ENCODE measurements around the gene NT5C2. TPM values are rescaled to one million over a fixed set of nuclear protein-coding genes. Genes with fewer than 3 reads are reported as not detected.

The NT5C2 gene
- total RNA-seq, 1 experiment from 2014 or later: 35.5 TPM

GRCh38 chr10:103111918-103112877 is 80.9 kb downstream of the NT5C2 start:
- DNase-seq (ENCODE audit: low read depth, low spot score): no peak
- in situ Hi-C loops (cut with HindIII; ENCODE audit: low pct_unique_long_range_greater_than_20kb, low sequenced_read_pairs): no loop called here

DNA sequence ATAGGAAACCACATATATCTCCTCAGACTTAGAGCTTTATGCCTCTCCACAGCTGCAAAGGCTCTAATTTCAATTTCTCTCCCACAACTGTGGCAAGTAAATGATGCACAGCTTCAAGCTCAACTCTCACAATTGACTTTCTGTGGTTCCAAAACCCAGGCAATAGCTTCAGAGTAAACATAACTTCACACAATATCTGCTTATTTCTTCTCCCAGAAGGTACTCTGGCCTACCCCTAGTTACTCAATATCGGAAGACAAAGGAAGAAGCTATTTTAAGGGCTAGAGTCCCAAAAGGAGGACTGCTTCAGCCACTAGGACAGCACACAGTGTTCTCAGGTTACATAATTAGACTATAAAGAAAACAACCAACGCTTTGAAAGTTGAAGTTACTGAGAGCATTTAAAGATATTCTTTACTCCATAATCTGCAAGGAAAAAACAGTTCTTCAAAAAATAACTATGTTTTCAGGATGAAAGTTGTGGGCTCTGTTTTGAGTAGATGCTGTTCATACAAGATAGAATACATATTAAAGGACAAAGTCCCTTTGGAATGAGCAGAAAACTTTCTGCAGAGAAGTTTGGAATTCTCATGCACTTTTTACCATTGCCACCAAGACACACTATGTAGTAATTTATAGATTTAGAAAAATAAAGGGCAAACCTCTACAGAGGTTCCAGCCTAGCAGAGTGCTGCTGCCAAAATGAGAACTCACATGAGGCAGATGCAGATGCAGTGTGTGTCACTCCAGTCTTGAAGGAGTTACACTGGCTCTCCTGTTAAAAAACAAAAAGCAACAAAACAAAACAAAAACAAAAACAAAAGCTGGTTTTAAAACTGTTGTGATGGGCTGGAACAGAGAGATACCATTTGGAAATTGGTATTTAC is 81.8 kb downstream of the NT5C2 start:
- DNase-seq (ENCODE audit: low read depth, low spot score): peak; percentile 16
- in situ Hi-C loops (cut with HindIII; ENCODE audit: low pct_unique_long_range_greater_than_20kb, low sequenced_read_pairs): no loop called here

- in situ Hi-C loops (cut with HindIII; ENCODE audit: low pct_unique_long_range_greater_than_20kb, low sequenced_read_pairs): no loop called here
- no peak for DNase-seq (ENCODE audit: low read depth, low spot score)
These were observed 82.7 kb downstream of the NT5C2 start for GRCh38 chr10:103110407-103110806.

GRCh38 chr10:103109821-103110220 is 83.3 kb downstream of the NT5C2 start:
- in situ Hi-C loops (cut with HindIII; ENCODE audit: low pct_unique_long_range_greater_than_20kb, low sequenced_read_pairs): no loop called here
- no peak for DNase-seq (ENCODE audit: low read depth, low spot score)

GRCh38 chr10:103106539-103106938 is 86.5 kb downstream of the NT5C2 start:
- in situ Hi-C loops (cut with HindIII; ENCODE audit: low pct_unique_long_range_greater_than_20kb, low sequenced_read_pairs): no loop called here

DNA sequence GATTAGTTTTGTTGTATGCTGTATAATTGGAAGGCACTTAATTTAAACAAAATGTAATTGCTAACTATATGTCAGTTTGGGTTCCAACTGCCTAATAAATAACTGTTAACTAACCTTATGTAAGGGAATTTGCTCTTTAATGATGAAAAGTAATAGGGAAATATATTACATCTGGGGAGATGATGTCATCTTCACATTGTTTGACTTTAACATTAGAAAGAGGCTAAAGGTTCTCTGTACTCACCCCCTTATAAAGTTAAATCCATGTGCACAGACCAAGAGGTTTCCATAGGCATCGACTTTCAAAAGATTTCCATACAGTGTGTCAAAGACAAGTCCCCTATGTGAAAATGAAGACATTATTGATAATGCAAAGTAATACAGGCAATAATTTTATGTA is 87.6 kb downstream of the NT5C2 start:
- in situ Hi-C loops (cut with HindIII; ENCODE audit: low pct_unique_long_range_greater_than_20kb, low sequenced_read_pairs): no loop called here
- DNase-seq (ENCODE audit: low read depth, low spot score): no peak

More at GRCh38 chr10:103106539-103106938, 86.5 kb downstream of the NT5C2 start:
- no peak for DNase-seq (ENCODE audit: low read depth, low spot score)

GRCh38 chr10:103104721-103105120 is 88.4 kb downstream of the NT5C2 start:
- in situ Hi-C loops (cut with HindIII; ENCODE audit: low pct_unique_long_range_greater_than_20kb, low sequenced_read_pairs): no loop called here
- no peak for DNase-seq (ENCODE audit: low read depth, low spot score)

DNA sequence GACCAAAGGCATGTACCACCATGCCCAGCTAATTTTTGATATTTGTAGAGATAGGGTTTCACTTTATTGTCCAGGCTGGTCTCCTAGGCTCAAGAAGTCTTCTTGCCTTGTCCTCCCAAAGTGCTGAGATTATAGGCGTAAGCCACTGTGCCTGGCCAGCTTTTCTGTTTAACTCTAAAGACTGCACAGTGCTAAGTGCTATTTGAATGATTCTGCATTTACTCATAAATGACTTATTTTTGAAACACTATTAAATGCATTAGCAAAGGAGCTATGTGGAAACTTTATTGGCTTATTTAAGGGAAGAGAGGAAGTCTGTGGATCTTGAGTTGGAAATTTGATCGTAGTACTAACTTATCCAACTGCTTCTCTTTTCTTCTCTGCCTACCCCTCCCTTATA is 89.1 kb downstream of the NT5C2 start:
- no peak for DNase-seq (ENCODE audit: low read depth, low spot score)
- in situ Hi-C loops (cut with HindIII; ENCODE audit: low pct_unique_long_range_greater_than_20kb, low sequenced_read_pairs): no loop called here

- in situ Hi-C loops (cut with HindIII; ENCODE audit: low pct_unique_long_range_greater_than_20kb, low sequenced_read_pairs): no loop called here
- peak; percentile 23 for DNase-seq (ENCODE audit: low read depth, low spot score)
These were observed 90.9 kb downstream of the NT5C2 start for GRCh38 chr10:103102195-103102594.

DNA sequence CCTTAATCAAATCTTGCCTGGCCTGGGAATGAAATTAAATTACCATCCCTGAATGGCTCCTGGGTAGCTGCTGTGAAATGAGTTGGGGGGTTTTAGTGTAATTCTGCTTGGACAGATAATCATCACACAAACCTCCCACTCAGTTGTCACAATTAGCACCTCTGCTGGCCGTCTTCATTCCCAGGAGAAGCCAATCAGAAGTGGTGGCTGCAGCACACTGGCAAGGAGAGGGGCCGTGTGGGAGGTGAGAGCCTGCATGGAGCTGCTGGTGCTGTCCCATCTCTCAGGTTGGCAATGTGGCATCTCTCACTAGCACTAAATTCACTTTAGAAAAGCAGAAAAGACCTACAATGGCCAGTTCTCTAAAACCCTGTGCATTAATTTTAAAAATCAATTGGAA is 92.5 kb downstream of the NT5C2 start:
- DNase-seq (ENCODE audit: low read depth, low spot score): no peak
- in situ Hi-C loops (cut with HindIII; ENCODE audit: low pct_unique_long_range_greater_than_20kb, low sequenced_read_pairs): no loop called here

GRCh38 chr10:103098240-103098639 is 94.8 kb downstream of the NT5C2 start:
- no peak for DNase-seq (ENCODE audit: low read depth, low spot score)
- in situ Hi-C loops (cut with HindIII; ENCODE audit: low pct_unique_long_range_greater_than_20kb, low sequenced_read_pairs): no loop called here

DNA sequence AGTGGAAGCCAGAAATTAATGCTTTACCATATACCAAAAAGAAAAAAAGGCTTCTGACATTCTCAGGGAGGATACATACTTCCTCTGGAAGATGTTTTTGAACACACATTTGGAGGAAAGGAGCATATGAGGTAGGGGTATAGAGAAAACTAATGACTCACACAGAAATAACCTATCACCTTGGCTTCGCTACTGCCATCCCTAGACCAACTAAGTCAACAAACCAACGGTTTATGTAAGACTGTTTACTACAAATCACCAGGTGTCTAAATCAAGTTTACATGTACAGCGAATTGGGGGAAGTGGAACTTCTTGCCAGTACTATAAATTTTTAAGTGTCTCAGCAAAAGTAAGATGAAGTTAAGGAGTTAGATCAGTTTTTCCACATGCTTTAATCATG is 96.9 kb downstream of the NT5C2 start:
- DNase-seq (ENCODE audit: low read depth, low spot score): no peak

GRCh38 chr10:103095005-103095404 is 98.1 kb downstream of the NT5C2 start:
- no peak for DNase-seq (ENCODE audit: low read depth, low spot score)
- in situ Hi-C loops (cut with HindIII; ENCODE audit: low pct_unique_long_range_greater_than_20kb, low sequenced_read_pairs): no loop called here

More for the DNA sequence above, 96.9 kb downstream of the NT5C2 start:
- in situ Hi-C loops (cut with HindIII; ENCODE audit: low pct_unique_long_range_greater_than_20kb, low sequenced_read_pairs): no loop called here

GRCh38 chr10:103090911-103091310 is 102.2 kb downstream of the NT5C2 start:
- in situ Hi-C loops (cut with HindIII; ENCODE audit: low pct_unique_long_range_greater_than_20kb, low sequenced_read_pairs): no loop called here
- no peak for DNase-seq (ENCODE audit: low read depth, low spot score)

GRCh38 chr10:103089493-103089892 is 103.6 kb downstream of the NT5C2 start:
- in situ Hi-C loops (cut with HindIII; ENCODE audit: low pct_unique_long_range_greater_than_20kb, low sequenced_read_pairs): no loop called here
- no peak for DNase-seq (ENCODE audit: low read depth, low spot score)

- in situ Hi-C loops (cut with HindIII; ENCODE audit: low pct_unique_long_range_greater_than_20kb, low sequenced_read_pairs): no loop called here
These were observed 106.3 kb downstream of the NT5C2 start for GRCh38 chr10:103086799-103087198.

GRCh38 chr10:103086261-103086660 is 106.8 kb downstream of the NT5C2 start:
- no peak for DNase-seq (ENCODE audit: low read depth, low spot score)
- in situ Hi-C loops (cut with HindIII; ENCODE audit: low pct_unique_long_range_greater_than_20kb, low sequenced_read_pairs): no loop called here

More at GRCh38 chr10:103086799-103087198, 106.3 kb downstream of the NT5C2 start:
- no peak for DNase-seq (ENCODE audit: low read depth, low spot score)

- in situ Hi-C loops (cut with HindIII; ENCODE audit: low pct_unique_long_range_greater_than_20kb, low sequenced_read_pairs): no loop called here
- DNase-seq (ENCODE audit: low read depth, low spot score): no peak
These were observed 109.1 kb downstream of the NT5C2 start for GRCh38 chr10:103083977-103084320.
